Cerebellar nuclear complex (tissue), 1 donor: ENCODE measurements around the gene IL24.
"Not testable (repeated sequence)": the region's sequence is repeated elsewhere in the genome, so short reads cannot be mapped to it uniquely, and the experiment has no call there.

Experiments
- DNase-seq, 2 experiments: peaks; one replicate each; lab custom pipeline; 2025; lab: John Stamatoyannopoulos, UW

IL24 gene, protein sequence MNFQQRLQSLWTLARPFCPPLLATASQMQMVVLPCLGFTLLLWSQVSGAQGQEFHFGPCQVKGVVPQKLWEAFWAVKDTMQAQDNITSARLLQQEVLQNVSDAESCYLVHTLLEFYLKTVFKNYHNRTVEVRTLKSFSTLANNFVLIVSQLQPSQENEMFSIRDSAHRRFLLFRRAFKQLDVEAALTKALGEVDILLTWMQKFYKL

DNA sequence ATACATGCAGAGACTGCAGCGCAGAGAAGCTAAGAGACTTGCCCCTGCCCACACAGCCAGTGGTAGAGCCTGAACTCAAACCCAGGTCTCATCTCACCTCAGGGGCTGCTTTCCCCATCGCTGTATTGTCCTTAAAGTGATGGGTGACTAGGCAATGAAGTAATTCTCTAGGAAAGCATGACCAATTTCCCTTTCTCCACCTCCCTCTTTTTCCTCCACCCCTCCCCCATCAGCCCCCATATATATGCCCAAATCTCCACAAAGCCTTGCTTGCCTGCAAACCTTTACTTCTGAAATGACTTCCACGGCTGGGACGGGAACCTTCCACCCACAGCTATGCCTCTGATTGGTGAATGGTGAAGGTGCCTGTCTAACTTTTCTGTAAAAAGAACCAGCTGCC is at the start of gene IL24:
Gene IL24 (plus strand): TSS at position 269 of the 400 bp plus-strand sequence. CDS start 390 bp downstream, outside the sequence.
- no peak for DNase-seq

DNA sequence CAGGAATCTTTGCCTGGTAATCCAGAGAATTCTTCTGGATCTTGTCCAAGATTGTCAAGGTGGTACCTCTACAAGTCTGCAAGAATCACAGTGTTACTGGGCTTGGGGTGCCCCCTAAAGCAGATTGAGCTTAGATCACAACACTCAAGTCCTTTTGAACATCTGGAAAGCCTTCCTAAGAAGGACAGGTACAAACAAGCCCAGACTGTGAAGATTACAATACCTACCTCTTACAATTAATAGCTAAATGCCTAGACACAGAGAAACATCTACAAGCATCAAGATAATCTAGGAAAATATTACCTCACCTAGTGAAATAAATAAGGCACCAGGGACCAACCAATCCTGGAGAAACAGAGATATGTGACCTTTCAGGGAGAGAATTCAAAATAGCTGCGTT is 49.3 kb upstream of the IL24 start:
- no peak for DNase-seq

DNA sequence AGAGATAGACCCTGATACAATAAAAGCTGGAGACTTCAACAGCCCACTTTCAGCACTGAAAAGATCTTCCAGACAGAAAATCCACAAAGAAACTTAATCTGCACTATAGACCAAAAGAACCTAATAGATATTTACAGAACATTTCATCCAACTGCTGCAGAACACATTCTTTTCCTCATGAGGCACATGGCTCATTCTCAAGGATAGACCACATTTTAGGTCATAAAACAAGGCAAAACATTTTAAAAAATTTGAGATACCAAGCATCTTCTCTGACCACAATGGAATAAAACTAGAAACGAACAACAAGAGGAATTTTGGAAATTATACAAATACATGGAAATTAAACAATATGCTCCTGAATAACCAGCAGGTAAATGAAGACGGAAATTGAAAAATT is 46.8 kb upstream of the IL24 start:
- DNase-seq = no peak

DNA sequence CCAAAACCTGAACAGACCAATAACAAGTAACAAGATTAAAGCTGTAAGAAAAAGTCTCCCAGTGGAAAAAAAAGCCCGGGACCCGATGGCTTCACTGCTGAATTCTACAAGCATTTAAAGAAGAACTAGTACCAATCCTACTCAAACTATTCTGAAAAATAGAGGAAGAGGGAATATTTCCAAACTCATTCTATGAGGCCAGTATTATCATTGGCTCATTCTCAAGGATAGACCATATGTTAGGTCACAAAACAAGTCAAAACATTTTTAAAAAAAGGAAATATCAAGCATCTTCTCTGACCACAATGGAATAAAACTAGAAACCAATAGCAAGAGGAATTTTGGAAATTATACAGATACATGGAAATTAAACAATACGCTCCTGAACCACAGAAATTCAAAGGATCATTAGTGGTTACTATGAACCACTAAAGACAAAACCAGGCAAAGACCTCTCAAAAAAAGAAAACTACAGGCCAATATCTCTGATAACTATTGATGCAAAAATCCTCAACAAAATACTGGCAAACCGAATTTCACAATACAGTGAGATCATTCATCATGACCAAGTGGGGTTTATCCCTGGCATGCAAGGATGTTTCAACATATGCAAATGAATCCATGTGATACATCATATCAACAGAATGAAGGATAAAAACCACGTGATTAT is 45.8 kb upstream of the IL24 start:
- DNase-seq = no peak

DNA sequence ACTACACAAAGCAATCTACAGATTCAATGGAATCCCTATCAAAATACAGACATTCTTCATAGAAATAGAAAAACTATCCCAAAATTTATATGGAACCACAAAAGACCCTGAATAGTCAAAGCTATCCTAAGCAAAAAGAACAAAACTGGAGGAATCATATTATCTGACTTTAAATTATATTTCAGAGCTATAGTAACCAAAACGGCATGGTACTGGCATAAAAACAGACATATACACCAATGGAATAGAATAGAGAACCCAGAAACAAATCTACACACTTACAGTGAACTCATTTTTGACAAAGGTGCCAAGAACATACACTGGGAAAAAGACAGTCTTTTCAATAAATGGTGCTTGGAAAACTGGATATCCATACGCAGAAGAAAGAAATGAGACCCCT is 44.6 kb upstream of the IL24 start:
- DNase-seq = not testable (repeated sequence)

DNA sequence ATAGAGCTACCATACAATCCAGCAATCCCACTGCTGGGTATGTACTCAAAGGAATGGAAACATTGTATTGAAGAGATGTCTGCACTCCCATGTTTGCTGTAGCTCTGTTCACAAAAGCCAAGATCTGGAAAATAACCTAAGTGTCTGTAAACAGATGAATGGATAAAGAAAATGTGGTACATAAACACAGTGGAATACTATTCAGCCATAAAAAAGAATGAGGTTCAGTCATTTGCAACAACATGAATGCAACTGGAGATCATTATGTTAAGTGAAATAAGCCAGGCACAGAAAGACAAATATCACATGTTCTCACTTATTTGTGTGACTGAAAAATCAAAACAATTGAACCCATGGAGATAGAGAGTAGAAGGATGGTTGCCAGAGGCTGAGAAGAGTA is 43.5 kb upstream of the IL24 start:
- not testable (repeated sequence) for DNase-seq

DNA sequence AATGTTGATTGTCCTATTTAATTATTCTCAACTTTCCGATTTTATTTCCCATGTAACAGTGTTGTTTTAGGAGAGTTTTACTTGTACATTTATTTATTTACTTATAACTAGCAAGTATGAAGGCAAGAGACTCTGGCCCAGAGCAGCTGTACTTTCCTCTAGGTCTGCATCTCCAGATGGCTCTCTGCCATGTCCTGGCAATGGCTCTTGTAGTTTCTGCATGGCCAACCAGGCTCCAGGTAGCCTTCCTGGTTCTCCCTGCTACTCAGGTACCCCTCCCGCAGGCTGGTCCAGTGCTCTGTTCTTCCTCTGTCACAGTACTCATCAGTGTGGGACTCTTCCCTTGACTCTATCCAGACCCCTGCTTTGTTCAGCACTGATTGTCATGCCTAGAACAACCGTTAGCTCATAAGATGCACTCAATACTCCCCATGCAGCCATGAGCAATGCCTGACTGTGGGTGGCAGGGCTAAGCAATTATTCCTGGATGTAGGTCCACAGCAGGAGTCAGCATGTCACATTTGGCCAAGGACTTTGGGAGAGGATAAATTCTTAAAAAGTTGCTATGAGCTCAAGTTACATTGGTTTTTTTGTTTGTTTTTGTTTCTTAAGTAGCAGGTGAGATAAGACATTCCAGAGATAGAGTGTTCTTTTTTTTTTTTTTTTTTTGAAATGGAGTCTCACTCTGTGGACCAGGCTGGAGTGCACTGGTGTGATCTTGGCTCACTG is 42.7 kb upstream of the IL24 start:
- peak in 1 of 2 experiments; percentile 1 for DNase-seq

DNA sequence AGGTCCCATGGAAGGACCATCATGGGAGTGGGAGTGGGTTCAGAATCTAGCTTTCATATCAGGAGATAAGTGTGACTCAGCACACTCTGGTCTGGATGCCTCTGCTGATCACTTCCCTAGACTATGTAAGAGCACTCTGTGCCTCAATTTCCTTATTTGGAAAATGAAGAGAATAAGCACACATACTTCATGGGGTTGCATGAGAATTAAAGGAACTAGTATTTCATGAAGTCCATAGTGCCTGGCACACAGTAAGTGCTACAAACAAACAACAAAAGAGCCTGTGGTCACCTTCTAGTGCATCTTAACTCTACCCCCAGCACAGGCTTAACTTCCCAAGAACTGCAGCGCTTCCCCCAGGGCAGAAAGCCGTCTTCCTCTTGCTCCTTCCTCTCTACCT is 41.4 kb upstream of the IL24 start:
- DNase-seq = no peak

DNA sequence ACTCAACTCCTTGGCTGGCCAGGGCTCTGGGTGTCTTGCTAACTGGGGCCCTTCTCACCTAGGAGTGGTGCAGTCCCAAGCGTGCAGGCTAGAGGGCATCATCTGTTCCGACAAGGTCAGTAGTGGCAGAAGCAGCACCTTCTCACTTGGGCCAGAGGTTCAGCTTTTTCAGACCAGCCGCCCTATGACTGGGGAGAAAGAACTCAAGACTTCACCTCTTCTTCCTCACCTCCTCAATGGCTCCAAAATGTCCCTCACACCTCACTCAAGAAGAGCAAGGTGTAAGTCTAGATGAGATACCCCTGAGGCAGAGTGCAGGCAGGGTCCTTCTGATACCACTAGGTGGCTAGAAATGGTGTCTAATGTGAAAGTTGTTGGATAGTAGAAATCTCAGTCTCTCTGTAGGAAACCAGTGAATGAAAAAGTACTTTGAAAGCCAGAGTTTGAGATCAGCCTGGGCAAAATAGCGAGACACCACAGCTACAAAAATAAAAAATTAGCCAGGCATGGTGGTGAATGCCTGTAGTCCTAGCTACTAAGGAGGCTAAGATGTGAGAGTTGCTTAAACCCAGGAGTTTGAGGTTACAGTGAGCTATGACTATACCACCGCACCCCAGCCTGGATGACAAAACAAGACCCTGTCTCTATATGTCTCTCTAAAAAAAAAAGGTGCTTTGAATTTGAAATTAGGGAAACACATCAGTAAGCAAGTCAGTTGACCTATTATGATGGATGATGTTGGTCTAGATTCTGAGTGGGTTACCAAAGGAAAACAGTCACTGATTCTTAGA is 40.4 kb upstream of the IL24 start:
- DNase-seq = no peak

DNA sequence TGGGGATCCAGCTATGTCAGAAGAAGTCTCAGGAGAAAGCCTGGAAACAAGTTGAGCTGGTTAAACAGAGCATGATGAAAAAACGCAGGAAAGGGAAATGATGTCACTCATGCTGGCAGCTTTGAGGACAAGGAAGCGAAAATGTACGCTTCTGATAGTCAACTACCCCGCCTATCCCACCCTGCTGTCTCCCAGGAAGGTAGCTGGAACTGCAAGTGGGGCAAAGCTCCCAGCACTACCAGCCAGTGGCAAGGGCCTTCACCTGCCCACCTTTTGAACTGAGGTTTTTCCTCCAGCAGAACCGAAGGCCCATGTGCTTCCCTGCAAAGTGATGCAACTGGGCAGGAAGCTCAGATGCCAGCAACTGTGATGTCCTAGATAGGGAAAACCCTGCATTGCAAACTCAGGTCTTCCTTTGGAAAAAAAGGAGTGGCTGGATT is 38.1 kb upstream of the IL24 start:
- no peak for DNase-seq

DNA sequence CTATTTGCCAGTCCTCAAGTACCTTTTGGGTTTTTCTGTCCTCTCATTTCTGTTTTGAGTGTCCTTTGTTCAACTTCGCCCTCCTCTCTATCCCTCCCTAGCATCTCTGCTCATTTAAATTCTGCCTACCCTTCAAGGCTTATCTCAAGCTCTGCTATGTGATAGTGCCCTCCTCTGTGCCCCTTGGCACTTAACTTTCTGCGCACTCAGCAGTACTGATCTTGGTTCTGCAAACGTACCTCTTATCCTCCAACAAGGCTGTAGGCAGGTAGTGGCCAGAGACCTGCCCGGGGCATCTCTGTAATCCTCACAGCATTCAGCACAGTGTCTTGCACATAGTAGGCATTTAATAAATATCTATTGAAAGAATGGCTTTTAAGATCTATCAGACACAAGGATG is 37.1 kb upstream of the IL24 start:
- DNase-seq = no peak

DNA sequence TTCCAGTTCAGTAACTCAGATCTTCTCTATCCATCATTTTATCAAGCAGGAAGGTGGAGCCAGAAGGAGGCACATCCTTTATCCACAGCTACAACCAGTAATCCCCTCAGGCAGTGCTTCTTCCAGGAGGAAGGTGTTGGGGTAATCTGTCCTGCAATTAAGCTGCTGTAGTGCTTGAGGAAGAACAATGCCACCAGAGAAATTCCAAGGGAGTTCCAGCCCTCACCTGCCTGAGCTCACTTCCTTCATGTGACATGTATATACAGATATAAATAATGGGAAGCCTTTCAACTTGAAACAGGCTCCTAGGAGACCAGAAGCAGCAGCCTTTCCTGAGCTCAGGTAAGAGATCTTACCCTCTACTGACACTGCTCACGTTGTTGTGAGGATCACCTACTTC is 34.0 kb upstream of the IL24 start:
- DNase-seq = no peak

DNA sequence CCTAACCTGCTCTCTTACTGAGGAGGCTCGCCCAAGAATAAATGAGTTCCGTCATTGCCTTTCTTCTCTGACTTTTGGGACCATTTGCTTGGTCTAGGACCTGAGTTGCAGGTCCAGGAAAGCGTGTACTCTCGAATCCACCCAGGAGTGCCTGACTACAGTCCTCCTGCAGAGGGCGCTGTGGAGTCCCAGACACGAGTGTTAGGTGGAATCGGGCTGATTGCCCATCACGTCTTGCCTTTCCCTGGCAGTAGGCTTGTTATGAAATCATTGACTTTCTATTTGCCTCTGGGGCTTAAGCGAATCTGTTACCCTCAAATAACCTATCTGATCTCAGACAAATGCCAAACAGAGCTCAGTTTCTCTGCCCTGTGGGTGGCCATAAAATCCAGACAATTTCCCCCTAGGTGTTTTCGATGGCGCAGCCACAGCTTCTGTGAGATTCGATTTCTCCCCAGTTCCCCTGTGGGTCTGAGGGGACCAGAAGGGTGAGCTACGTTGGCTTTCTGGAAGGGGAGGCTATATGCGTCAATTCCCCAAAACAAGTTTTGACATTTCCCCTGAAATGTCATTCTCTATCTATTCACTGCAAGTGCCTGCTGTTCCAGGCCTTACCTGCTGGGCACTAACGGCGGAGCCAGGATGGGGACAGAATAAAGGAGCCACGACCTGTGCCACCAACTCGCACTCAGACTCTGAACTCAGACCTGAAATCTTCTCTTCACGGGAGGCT is 32.1 kb upstream of the IL24 start, which contains the start of gene IL20:
Gene IL20 (plus strand): TSS at position 685 of the 733 bp plus-strand sequence. CDS start 230 bp downstream, outside the sequence.
- DNase-seq = no peak

DNA sequence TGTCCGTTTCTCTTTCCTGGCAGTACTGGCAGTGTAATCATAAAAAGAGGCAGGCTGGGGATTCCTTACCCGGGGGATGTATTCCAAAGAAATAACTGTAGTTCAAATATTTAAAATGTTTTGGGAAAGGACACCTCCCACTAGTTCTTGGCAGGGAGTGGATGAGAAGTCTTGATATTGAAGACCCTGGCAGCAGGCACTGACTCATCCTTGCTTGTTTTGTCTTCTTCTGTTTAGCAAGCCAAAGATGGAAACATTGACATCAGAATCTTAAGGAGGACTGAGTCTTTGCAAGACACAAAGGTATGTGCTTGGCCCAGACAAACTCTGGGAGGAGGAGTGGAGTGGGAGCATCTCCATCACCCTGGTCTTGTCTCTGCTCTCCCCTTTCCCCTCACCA is 31.2 kb upstream of the IL24 start:
- DNase-seq = no peak

DNA sequence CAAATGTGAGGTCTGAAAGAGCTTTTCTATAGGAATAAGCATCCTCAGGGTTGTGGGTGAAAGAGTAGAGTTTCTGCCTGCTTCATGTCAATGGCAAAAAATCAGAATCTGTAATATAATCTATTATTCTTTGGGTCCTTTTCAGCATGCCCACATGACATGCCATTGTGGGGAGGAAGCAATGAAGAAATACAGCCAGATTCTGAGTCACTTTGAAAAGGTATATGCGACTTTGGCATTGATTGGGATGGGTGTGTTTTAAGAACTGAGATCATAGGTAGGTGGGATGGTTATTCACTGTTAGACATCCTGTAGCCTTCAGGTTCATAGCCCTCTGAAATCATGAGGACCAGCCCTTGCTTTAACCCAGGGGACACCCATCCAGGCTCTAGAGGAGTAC is 30.0 kb upstream of the IL24 start:
- DNase-seq = no peak

DNA sequence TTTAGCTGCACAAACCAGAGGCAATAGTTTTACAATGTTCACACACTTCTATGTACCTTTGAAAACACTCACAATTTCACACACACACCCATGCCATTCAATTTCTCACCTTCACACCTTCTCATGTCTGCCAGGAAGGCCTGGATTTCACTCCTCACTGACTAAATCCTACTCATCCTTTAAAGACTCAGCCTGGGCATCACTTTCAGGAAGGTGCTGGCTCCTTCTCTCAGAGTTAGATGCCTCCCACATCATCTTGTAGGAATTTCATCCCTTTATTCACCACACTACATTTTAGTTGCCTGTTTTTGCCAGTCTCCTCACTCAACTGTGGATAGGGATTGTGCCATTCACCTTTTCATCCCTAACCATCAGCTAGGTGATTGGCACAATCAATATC is 29.5 kb upstream of the IL24 start:
- DNase-seq = no peak

DNA sequence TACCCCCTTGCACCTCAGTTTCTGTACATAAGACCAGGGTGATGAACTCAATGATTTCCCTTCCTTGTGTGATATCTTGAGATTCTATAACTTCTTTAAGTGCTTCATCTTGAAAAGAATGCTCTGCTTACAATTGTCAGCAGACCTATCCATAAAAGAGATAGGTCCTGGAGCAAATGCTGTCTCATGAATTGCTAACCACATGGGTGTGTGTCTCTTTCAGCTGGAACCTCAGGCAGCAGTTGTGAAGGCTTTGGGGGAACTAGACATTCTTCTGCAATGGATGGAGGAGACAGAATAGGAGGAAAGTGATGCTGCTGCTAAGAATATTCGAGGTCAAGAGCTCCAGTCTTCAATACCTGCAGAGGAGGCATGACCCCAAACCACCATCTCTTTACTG is 29.0 kb upstream of the IL24 start:
- DNase-seq = no peak

DNA sequence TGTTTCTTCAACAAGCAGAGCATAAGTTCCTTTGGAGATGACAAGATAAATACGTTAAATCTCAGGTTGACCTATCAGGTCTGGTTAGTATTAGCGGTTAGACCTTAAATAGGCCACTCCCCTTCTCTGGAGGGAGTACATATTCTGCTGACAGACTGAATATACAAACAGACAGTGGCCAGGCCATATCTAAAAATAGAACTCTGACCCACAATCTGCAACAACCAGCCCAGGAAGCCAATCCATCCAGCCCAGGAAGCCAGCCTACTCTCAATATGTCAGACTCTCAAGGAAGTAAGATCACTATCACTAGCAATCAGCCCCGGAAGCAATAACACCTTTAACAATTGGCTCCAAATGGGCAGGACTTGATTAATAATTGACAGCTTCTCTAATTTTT is 25.1 kb upstream of the IL24 start:
- DNase-seq = no peak

DNA sequence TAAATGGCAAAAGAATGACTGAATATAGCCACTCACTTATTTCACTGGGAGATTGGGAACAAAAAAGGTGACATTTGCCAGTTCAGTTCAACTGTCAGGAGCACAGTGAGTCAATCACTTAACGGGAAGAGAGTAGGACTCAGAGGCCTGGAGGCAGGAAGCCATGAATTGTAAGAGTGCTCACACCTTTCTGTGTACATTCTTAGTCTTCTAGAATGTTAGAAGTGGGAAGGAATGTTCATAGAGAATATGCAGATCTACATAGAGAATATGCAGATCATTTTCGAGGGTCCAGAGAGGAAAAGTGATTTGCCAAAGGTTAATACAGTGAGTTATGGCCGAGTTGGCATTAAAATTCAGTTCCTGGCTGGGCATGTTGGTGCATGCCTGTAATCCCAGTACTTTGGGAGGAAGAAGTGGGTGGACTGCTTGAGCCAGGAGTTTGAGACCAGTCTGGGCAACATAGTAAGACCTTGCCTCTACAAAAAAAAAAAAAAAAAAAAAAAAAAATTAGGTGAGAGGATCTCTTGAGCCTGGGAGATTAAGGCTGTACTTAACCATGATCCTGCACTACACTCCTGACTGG is 23.5 kb upstream of the IL24 start:
- no peak for DNase-seq

DNA sequence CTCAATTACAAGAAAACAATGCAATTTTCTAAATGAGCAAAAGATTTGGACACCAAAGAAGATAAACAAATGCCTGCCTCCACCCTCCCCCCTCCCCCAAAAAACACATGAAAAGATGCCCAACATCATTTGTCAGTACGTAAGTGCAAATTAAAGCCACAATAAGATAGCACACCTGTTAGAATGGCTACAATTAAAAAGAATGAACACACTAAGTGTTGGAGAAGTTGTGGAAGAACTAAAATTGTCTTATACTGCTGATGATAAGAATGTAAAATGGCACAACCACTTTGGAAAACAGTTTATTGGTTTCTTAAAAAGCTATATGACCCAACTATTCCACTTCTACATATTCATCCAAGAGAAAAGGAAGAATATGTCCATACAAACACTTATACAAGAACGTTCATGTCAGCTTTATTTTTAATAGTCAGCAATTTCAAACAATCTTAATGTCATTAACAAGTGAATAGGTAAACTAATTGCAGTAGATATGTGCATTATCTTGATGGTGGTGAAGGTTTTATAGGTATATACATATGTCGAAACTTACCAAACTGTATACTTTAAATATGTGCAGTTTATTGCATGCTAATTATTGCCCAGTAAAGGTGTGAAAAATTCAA is 21.4 kb upstream of the IL24 start:
- no peak for DNase-seq

DNA sequence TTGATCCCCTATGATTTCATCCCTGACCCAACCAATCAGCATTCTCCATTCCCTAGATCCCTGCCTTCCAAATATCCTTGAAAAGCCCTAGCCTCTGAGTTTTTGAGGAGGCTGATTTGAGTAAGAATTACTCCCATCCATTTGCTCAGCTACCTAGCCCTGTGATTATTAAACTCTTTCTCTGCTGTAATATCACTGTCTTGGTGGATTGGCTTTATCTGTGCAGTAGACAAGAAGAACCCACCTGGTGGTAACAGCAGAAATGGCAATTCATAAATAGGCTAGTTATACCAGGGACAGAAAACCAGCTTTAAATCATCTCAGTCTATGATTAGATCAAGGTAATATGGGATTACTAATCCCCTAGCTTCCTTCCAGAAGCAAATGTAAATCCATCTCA is 18.8 kb upstream of the IL24 start:
- DNase-seq = no peak
